HCT116 (cell line): ENCODE data around the gene TXNDC11. TPM values are rescaled to one million over a fixed set of nuclear protein-coding genes. Genes with fewer than 3 reads are reported as not detected.

Experiments used
- ATAC-seq: fragments of 200-7000 bp; cut with Tn5 transposase; 2 replicates; pipeline ENCODE4 v1.9.1; 2020; ENCODE audit warnings: mild to moderate bottlenecking, moderate library complexity
- BruUV-seq: library from RNA; stranded (reverse); fragments of 400-500 nt; replicated peaks from 2 replicates; lab custom pipeline; 2021; lab: Mats Ljungman, UMichigan
- CTCF ChIA-PET: fragments of 300-600 bp; sonication (Branson Sonifier 250); formaldehyde crosslinking; loops from one replicate; lab custom pipeline; 2021; ENCODE audit warnings: antibody characterized with exemption; lab: Charles Lee
- POLR2A ChIA-PET: fragments of 300-600, 350-600 bp; sonication (Branson Sonifier 250); formaldehyde crosslinking; loops from one replicate; lab custom pipeline; 2021; ENCODE audit warnings: antibody characterized with exemption; lab: Charles Lee
- RAD21 ChIA-PET, 2 experiments: fragments of 300-600 bp; sonication (Branson Sonifier 250); formaldehyde crosslinking; loops; one replicate each; lab custom pipeline; 2023; ENCODE audit warnings: low total read pairs in 2 of 2; ENCODE audit not compliant: uncharacterized antibody in 2 of 2, unreplicated experiment in 2 of 2, low non-redundant PET in 1 of 2; lab: Charles Lee
- DNase-seq: peaks from one replicate; pipeline ENCODE4 v3.0.0-alpha.2; 2010; ENCODE audit warnings: low read depth, low spot score
- H2AFZ ChIP-seq: fragments of 200-600 bp; shearing (Covaris generic), sonication (generic); 2 replicates; pipeline ENCODE4 v1.6.1; 2017; ENCODE audit warnings: low read depth, mixed run types, mixed read lengths, antibody characterized with exemption, low read length; ENCODE audit not compliant: poor library complexity, severe bottlenecking
- H3K27ac ChIP-seq: 2 replicates; pipeline ENCODE4 v1.5.1; 2012; ENCODE audit warnings: low read depth, low read length
- H3K27me3 ChIP-seq: fragments of 200-600 bp; sonication (generic); 2 replicates; pipeline ENCODE4 v1.6.1; 2016; ENCODE audit warnings: mixed run types, low read length, mixed read lengths; ENCODE audit not compliant: insufficient read depth
- H3K36me3 ChIP-seq, 2 experiments: fragments of 200-500 bp in 1 of 2; fragments of 200-600 bp in 1 of 2; sonication (Bioruptor generic) in 1 of 2; sonication (generic) in 1 of 2; 2 replicates each; pipeline versions ENCODE4 v1.5.1 to v1.6.1; 2014 to 2016; ENCODE audit warnings: low read length in 2 of 2, inconsistent platforms in 1 of 2, mixed read lengths in 1 of 2, mixed run types in 1 of 2; ENCODE audit not compliant: insufficient read depth in 2 of 2, control insufficient read depth in 1 of 2
- H3K4me1 ChIP-seq, 2 experiments: fragments of 200-600 bp in 1 of 2; sonication (generic) in 1 of 2; 2 replicates each; pipeline versions ENCODE4 v1.5.1 to v1.6.1; 2012 to 2017; ENCODE audit warnings: low read length in 2 of 2, inconsistent platforms in 1 of 2, mild to moderate bottlenecking in 1 of 2, mixed read lengths in 1 of 2, mixed run types in 1 of 2, moderate library complexity in 1 of 2; ENCODE audit not compliant: insufficient read depth in 2 of 2, control insufficient read depth in 1 of 2
- H3K4me2 ChIP-seq: fragments of 200-600 bp; sonication (generic); 2 replicates; pipeline ENCODE4 v1.6.1; 2017; ENCODE audit warnings: mixed run types, low read length, mixed read lengths
- H3K4me3 ChIP-seq, 2 experiments: fragments of 200-600 bp in 1 of 2; sonication (generic) in 1 of 2; replicated peaks in 1 of 2; 2 replicates each; pipeline ENCODE4 v1.5.1; 2011 to 2016; ENCODE audit warnings: low read length in 2 of 2, control low read depth in 1 of 2, low read depth in 1 of 2, mild to moderate bottlenecking in 1 of 2, mixed read lengths in 1 of 2, mixed run types in 1 of 2
- H3K79me2 ChIP-seq: fragments of 200-600 bp; sonication (generic); 2 replicates; pipeline ENCODE4 v1.6.1; 2017; ENCODE audit warnings: mild to moderate bottlenecking, mixed run types, low read length, moderate library complexity, mixed read lengths; ENCODE audit not compliant: insufficient read depth
- H3K9ac ChIP-seq: fragments of 200-600 bp; sonication (generic); 2 replicates; pipeline ENCODE4 v1.6.1; 2016; ENCODE audit warnings: low read length, mixed read lengths
- H3K9me2 ChIP-seq: fragments of 200-600 bp; sonication (generic), shearing (Covaris generic); 2 replicates; pipeline ENCODE4 v1.6.1; 2017; ENCODE audit warnings: mixed run types, mild to moderate bottlenecking, moderate library complexity; ENCODE audit not compliant: insufficient read depth
- H3K9me3 ChIP-seq, 2 experiments: fragments of 200-500 bp in 1 of 2; fragments of 200-600 bp in 1 of 2; sonication (Bioruptor generic) in 1 of 2; sonication (generic) in 1 of 2; 2 replicates each; pipeline ENCODE4 v1.6.1; 2014 to 2017; ENCODE audit warnings: low read length in 2 of 2, mixed read lengths in 2 of 2, inconsistent platforms in 1 of 2, low read depth in 1 of 2, mild to moderate bottlenecking in 1 of 2, mixed run types in 1 of 2, moderate library complexity in 1 of 2; ENCODE audit not compliant: control insufficient read depth in 1 of 2, insufficient read depth in 1 of 2
- H4K20me1 ChIP-seq: fragments of 200-600 bp; sonication (generic), shearing (Covaris generic); 2 replicates; pipeline ENCODE4 v1.6.1; 2017; ENCODE audit warnings: mixed run types, mild to moderate bottlenecking, moderate library complexity; ENCODE audit not compliant: insufficient read depth
- CEBPB ChIP-seq: IDR thresholded peaks from 2 replicates; pipeline ENCODE4 v1.6.1; 2012; ENCODE audit warnings: low read depth
- EZH2phosphoT487 ChIP-seq: fragments of 200-600 bp; IDR thresholded peaks from 2 replicates; pipeline ENCODE4 v1.6.1; 2018; ENCODE audit warnings: antibody characterized with exemption, borderline replicate concordance
- FOSL1 ChIP-seq: IDR thresholded peaks from 2 replicates; pipeline ENCODE4 v1.6.1; 2012; ENCODE audit warnings: low read depth
- SIN3A ChIP-seq: IDR thresholded peaks from 2 replicates; pipeline ENCODE4 v1.6.1; 2012; ENCODE audit warnings: low read depth
- SP1 ChIP-seq: IDR thresholded peaks from 2 replicates; pipeline ENCODE4 v1.6.1; 2012; ENCODE audit warnings: low read depth
- intact Hi-C: fragments of 100-400 bp; cut with micrococcal nuclease; formaldehyde crosslinking; loops from 2 replicates; pipeline ENCODE4 v1.10.0; 2022
- total RNA-seq: library from RNA; stranded (reverse); gene quantifications from one replicate; pipeline ENCODE4 v1.2.1, GENCODE V29; 2021; ENCODE audit not compliant: unreplicated experiment
- TF ChIP-seq, protein P1 (sequence below): IDR thresholded peaks from 2 replicates; pipeline ENCODE4 v1.6.1; 2011; ENCODE audit warnings: mild to moderate bottlenecking, low read length, moderate library complexity; ENCODE audit not compliant: insufficient replicate concordance; ENCODE audit errors: extremely low read depth
- TF ChIP-seq, protein P2 (sequence below), 3 experiments: fragments of 200-600 bp in 1 of 3; sonication (generic) in 1 of 3; IDR thresholded peaks in 2 of 3; conservative IDR thresholded peaks in 1 of 3; 2 replicates each; pipeline ENCODE4 v1.5.1; 2012 to 2017; ENCODE audit warnings: low read depth in 2 of 3, low read length in 2 of 3, antibody characterized with exemption in 1 of 3, borderline replicate concordance in 1 of 3, control low read depth in 1 of 3, mild to moderate bottlenecking in 1 of 3, mixed read lengths in 1 of 3, mixed run types in 1 of 3, moderate library complexity in 1 of 3; ENCODE audit not compliant: insufficient read depth in 1 of 3

TXNDC11 gene
- total RNA-seq, 1 experiment from 2014 or later = 26.8 TPM

DNA sequence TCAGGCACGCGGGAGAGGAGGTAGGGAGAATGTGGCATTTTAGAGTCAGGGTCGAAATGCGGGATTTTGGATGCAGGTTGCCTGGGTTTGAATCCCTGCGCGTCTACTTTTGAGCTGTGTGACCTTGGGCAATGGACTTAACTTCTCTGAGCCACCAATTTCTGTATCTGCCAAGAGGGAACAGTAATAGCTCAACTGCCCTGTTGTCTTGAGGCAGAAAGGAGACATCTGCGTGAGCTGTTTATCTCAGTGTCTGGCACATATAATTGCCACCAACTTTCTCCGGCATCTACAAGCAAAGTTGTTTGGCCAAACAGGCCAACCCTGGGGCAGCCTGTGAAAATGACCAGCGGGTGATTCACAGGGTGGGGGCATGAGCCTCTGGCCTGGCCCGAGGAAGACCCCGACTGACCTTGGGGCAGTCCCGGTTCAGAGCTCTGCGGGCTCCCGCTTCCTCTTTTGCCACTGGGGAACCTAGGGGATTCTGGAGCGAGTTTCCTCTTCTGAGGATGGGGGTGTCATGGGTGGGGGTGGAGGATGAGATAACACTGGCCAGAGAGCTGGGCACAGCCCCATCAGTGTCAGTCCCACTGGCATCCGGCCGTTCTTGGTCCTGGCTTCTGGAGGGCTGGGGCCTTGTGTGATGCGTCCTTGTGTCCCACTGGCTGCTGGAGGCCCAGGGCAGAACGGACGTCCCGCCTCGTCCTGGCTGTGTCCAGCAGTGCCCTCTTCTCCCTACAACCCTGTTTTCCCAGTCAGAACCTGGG, 73.1 kb downstream of the TXNDC11 start:
- H2AFZ ChIP-seq = no peak overlapping the region
- H3K9me2 ChIP-seq = no peaks in the 10 kb centered on the region
- intact Hi-C loops = no loop called here
- TF ChIP-seq, protein P1, sequence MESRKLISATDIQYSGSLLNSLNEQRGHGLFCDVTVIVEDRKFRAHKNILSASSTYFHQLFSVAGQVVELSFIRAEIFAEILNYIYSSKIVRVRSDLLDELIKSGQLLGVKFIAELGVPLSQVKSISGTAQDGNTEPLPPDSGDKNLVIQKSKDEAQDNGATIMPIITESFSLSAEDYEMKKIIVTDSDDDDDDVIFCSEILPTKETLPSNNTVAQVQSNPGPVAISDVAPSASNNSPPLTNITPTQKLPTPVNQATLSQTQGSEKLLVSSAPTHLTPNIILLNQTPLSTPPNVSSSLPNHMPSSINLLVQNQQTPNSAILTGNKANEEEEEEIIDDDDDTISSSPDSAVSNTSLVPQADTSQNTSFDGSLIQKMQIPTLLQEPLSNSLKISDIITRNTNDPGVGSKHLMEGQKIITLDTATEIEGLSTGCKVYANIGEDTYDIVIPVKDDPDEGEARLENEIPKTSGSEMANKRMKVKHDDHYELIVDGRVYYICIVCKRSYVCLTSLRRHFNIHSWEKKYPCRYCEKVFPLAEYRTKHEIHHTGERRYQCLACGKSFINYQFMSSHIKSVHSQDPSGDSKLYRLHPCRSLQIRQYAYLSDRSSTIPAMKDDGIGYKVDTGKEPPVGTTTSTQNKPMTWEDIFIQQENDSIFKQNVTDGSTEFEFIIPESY = no peak
- TF ChIP-seq EZH2phosphoT487 = no peak
- no peak for TF ChIP-seq CEBPB
- no peak for TF ChIP-seq SP1
- TF ChIP-seq FOSL1 = no peak
- no peak for TF ChIP-seq SIN3A
- TF ChIP-seq, protein P2, sequence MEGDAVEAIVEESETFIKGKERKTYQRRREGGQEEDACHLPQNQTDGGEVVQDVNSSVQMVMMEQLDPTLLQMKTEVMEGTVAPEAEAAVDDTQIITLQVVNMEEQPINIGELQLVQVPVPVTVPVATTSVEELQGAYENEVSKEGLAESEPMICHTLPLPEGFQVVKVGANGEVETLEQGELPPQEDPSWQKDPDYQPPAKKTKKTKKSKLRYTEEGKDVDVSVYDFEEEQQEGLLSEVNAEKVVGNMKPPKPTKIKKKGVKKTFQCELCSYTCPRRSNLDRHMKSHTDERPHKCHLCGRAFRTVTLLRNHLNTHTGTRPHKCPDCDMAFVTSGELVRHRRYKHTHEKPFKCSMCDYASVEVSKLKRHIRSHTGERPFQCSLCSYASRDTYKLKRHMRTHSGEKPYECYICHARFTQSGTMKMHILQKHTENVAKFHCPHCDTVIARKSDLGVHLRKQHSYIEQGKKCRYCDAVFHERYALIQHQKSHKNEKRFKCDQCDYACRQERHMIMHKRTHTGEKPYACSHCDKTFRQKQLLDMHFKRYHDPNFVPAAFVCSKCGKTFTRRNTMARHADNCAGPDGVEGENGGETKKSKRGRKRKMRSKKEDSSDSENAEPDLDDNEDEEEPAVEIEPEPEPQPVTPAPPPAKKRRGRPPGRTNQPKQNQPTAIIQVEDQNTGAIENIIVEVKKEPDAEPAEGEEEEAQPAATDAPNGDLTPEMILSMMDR (IDR thresholded peaks at IDR 0.05 in 2 of 3, conservative IDR thresholded peaks at IDR 0.05 in 1 of 3; ENCODE audit: borderline replicate concordance in 1 of 3, insufficient read depth in 1 of 3, low read depth in 2 of 3, low read length in 2 of 3) = no peak
- no peaks in the 10 kb centered on the region for H3K36me3 ChIP-seq
- no peaks in the 10 kb centered on the region for H3K9me3 ChIP-seq
- peak overlapping the region; percentile 60 for H3K9ac ChIP-seq
- no peaks in the 10 kb centered on the region for H3K79me2 ChIP-seq
- DNase-seq (no peak), ATAC-seq (no peak)
- ChIA-PET POLR2A (no interaction called here), RAD21 (no interaction called here), CTCF (no interaction called here)
- H3K27me3 ChIP-seq = no peaks in the 10 kb centered on the region
- H4K20me1 ChIP-seq = no peaks in the 10 kb centered on the region
- H3K4me1 ChIP-seq = peaks cover 23 to 47% of the 10 kb centered on the region in 2 experiments
- peak overlapping the region; percentile 63 to 66 for H3K4me3 ChIP-seq
- no peak overlapping the region; the same call in 1 of the 2 replicates for H3K27ac ChIP-seq
- peak overlapping the region; percentile 85 for H3K4me2 ChIP-seq
- TSS peak; percentile 66 for BruUV-seq
